HEK293 (cell line): ENCODE data around the gene CXADR.

Source experiments
- CTCF ChIA-PET: fragments of 350-600 bp; formaldehyde crosslinking; extraction: SDS; loops from one replicate; lab custom pipeline; 2021; ENCODE audit warnings: antibody characterized with exemption; lab: Yijun Ruan, JAX
- POLR2A ChIA-PET: fragments of 300-600 bp; formaldehyde crosslinking; extraction: SDS; loops from one replicate; lab custom pipeline; 2020; ENCODE audit warnings: antibody characterized with exemption, inconsistent platforms; lab: Yijun Ruan, JAX
- H3K27ac ChIP-seq: fragments of 200-500 bp; sonication (Bioruptor generic); 2 replicates; pipeline ENCODE4 v1.5.1; 2014; ENCODE audit warnings: low read depth, low read length, control low read depth, inconsistent platforms; ENCODE audit errors: extremely low read depth
- H3K36me3 ChIP-seq, 2 experiments: fragments of 200-500 bp in 1 of 2; sonication (Bioruptor generic) in 1 of 2; 1 replicate in 1 of 2; 2 replicates in 1 of 2; pipeline ENCODE4 v1.5.1; 2014 to 2017; ENCODE audit warnings: inconsistent platforms in 2 of 2, low read length in 2 of 2; ENCODE audit not compliant: control insufficient read depth in 2 of 2, insufficient read depth in 1 of 2
- H3K4me1 ChIP-seq: fragments of 200-500 bp; sonication (Bioruptor generic); 2 replicates; pipeline ENCODE4 v1.5.1; 2014; ENCODE audit warnings: mild to moderate bottlenecking, low read length, inconsistent platforms; ENCODE audit not compliant: control insufficient read depth, insufficient read depth
- H3K4me3 ChIP-seq: 2 replicates; pipeline ENCODE4 v1.5.1; 2011; ENCODE audit warnings: low read depth, mild to moderate bottlenecking, control low read depth, low read length, moderate library complexity
- H3K9me3 ChIP-seq: fragments of 200-500 bp; sonication (Bioruptor generic); 2 replicates; pipeline ENCODE4 v1.5.1; 2014; ENCODE audit warnings: low read depth, low read length, inconsistent platforms; ENCODE audit not compliant: control insufficient read depth, insufficient read depth
- MEIS1 ChIP-seq: sonication (generic); formaldehyde crosslinking; IDR thresholded peaks from 2 replicates; pipeline ENCODE4 v1.8.1; 2022; ENCODE audit warnings: missing genetic modification reagents, mild to moderate bottlenecking, borderline replicate concordance
- PBX3 ChIP-seq: sonication (generic); formaldehyde crosslinking; IDR thresholded peaks from 2 replicates; pipeline ENCODE4 v1.8.1; 2022; ENCODE audit warnings: mild to moderate bottlenecking, moderate library complexity, missing genetic modification reagents
- ZBTB26 ChIP-seq: fragments of 450-650 bp; formaldehyde crosslinking; optimal IDR thresholded peaks from 2 replicates; pipeline ENCODE3; 2016; ENCODE audit warnings: missing biosample characterization, mild to moderate bottlenecking, missing genetic modification characterization
- ZFP69B ChIP-seq: fragments of 450-650 bp; formaldehyde crosslinking; IDR thresholded peaks from 2 replicates; pipeline ENCODE4 v1.5.1; 2016; ENCODE audit warnings: missing biosample characterization, missing genetic modification characterization
- ZNF140 ChIP-seq: fragments of 450-650 bp; formaldehyde crosslinking; IDR thresholded peaks from 2 replicates; pipeline ENCODE4 v1.5.1; 2016; ENCODE audit warnings: missing biosample characterization, missing genetic modification characterization
- ZNF211 ChIP-seq: fragments of 450-650 bp; formaldehyde crosslinking; IDR thresholded peaks from 2 replicates; pipeline ENCODE4 v1.5.1; 2016; ENCODE audit warnings: low read depth, missing biosample characterization, missing genetic modification characterization
- ZNF350 ChIP-seq: fragments of 450-650 bp; formaldehyde crosslinking; IDR thresholded peaks from 2 replicates; pipeline ENCODE4 v1.5.0; 2017; ENCODE audit warnings: missing biosample characterization, mild to moderate bottlenecking, missing genetic modification characterization
- ZNF394 ChIP-seq: fragments of 450-650 bp; formaldehyde crosslinking; IDR thresholded peaks from 2 replicates; pipeline ENCODE4 v1.5.1; 2016; ENCODE audit warnings: missing biosample characterization, missing genetic modification characterization, mild to moderate bottlenecking, moderate library complexity, borderline replicate concordance
- ZNF426 ChIP-seq: fragments of 450-650 bp; formaldehyde crosslinking; IDR thresholded peaks from 2 replicates; pipeline ENCODE4 v1.5.1; 2017; ENCODE audit warnings: missing biosample characterization, missing genetic modification characterization, mild to moderate bottlenecking, inconsistent platforms, moderate library complexity
- ZNF518A ChIP-seq: fragments of 450-650 bp; formaldehyde crosslinking; conservative IDR thresholded peaks from 2 replicates; pipeline ENCODE4 v1.5.1; 2016; ENCODE audit warnings: low read depth, missing biosample characterization, missing genetic modification characterization
- ZNF600 ChIP-seq: fragments of 450-650 bp; formaldehyde crosslinking; IDR thresholded peaks from 2 replicates; pipeline ENCODE4 v1.5.1; 2016; ENCODE audit warnings: missing biosample characterization, missing genetic modification characterization
- ZNF658 ChIP-seq: fragments of 450-650 bp; formaldehyde crosslinking; IDR thresholded peaks from 2 replicates; pipeline ENCODE4; 2016; ENCODE audit warnings: missing biosample characterization, missing genetic modification characterization
- ZNF707 ChIP-seq: fragments of 450-650 bp; formaldehyde crosslinking; IDR thresholded peaks from 2 replicates; pipeline ENCODE4 v1.5.1; 2016; ENCODE audit warnings: missing biosample characterization, missing genetic modification characterization
- ZNF791 ChIP-seq: fragments of 450-650 bp; formaldehyde crosslinking; IDR thresholded peaks from 2 replicates; pipeline ENCODE4 v1.5.1; 2016; ENCODE audit warnings: missing biosample characterization, missing genetic modification characterization
- ZSCAN4 ChIP-seq: fragments of 450-650 bp; formaldehyde crosslinking; IDR thresholded peaks from 2 replicates; pipeline ENCODE4 v1.5.1; 2017; ENCODE audit warnings: missing biosample characterization, missing genetic modification characterization

CXADR gene

GRCh38 chr21:17554679-17555465 lies 42.0 kb downstream of the CXADR start:
- Histone ChIP-seq H3K36me3 (peaks cover 11 to 16% of the 10 kb centered on the region in 2 experiments; a peak in 2 of 3 replicates), H3K4me1 (peaks cover 24% of the 10 kb centered on the region), H3K9me3 (no peaks in the 10 kb centered on the region), H3K27ac (no peak overlapping the region), H3K4me3 (no peak overlapping the region)
- no peak for TF ChIP-seq ZSCAN4 (tag by site-specific recombination)
- no peak for TF ChIP-seq ZNF426
- TF ChIP-seq ZNF658 (tag by site-specific recombination), result no peak
- no peak for TF ChIP-seq MEIS1
- no peak for TF ChIP-seq ZNF518A
- TF ChIP-seq ZFP69B (tag by site-specific recombination), result no peak
- TF ChIP-seq ZNF140 (tag by site-specific recombination), result no peak
- POLR2A ChIA-PET, result interaction anchor here (0.7 to 1.2 kb wide), 6 partner anchors 13 to 168 kb away, joined by 3 to 7 read pairs (median 4); partner anchors contain the start of gene CXADR
- CTCF ChIA-PET, result interaction anchor here (0.6 to 2.1 kb wide), 17 partner anchors 10 to 169 kb away, joined by 3 to 19 read pairs (median 4); no protein-coding TSS in a partner anchor

GRCh38 chr21:17560377-17561025 lies 47.7 kb downstream of the CXADR start:
- no peak overlapping the region for H3K27ac ChIP-seq
- TF ChIP-seq ZBTB26 (tag by site-specific recombination), result no peak
- TF ChIP-seq ZNF350 (tag by site-specific recombination), result no peak
- no peak for TF ChIP-seq ZNF791 (tag by site-specific recombination)
- TF ChIP-seq PBX3 (CRISPR knock-in tag), result no peak
- no peak for TF ChIP-seq ZNF211 (tag by site-specific recombination)
- TF ChIP-seq ZNF394 (tag by site-specific recombination), result no peak
- TF ChIP-seq ZFP69B (tag by site-specific recombination), result no peak
- no peak for TF ChIP-seq ZNF600 (tag by site-specific recombination)
- TF ChIP-seq ZNF707, result no peak
- no peaks in the 10 kb centered on the region for H3K9me3 ChIP-seq
- peaks cover 15 to 32% of the 10 kb centered on the region in 2 experiments; a peak in 2 of 3 replicates for H3K36me3 ChIP-seq
- POLR2A ChIA-PET, result no interaction called here
- H3K4me3 ChIP-seq, result no peak overlapping the region
- H3K4me1 ChIP-seq, result peaks cover 5% of the 10 kb centered on the region; the same call in 1 of the 2 replicates
- CTCF ChIA-PET, result interaction anchor here (1.1 kb wide), 1 partner anchor 25 kb away, joined by 4 read pairs; no protein-coding TSS in a partner anchor
